Stimulated activated CD4-positive, alpha-beta T cell treated with anti-CD3 and anti-CD28 coated beads, Interleukin-2, amount 100 ng/mL, for 4 hours (primary cell): ENCODE data around the gene HDAC1.
"Not testable (repeated sequence)": the region's sequence is repeated elsewhere in the genome, so short reads cannot be mapped to it uniquely, and the experiment has no call there.

Source experiments
- DNase-seq: peaks from one replicate; pipeline ENCODE4 v3.0.0-alpha.2; 2020; ENCODE audit warnings: low read depth

Gene HDAC1

DNA sequence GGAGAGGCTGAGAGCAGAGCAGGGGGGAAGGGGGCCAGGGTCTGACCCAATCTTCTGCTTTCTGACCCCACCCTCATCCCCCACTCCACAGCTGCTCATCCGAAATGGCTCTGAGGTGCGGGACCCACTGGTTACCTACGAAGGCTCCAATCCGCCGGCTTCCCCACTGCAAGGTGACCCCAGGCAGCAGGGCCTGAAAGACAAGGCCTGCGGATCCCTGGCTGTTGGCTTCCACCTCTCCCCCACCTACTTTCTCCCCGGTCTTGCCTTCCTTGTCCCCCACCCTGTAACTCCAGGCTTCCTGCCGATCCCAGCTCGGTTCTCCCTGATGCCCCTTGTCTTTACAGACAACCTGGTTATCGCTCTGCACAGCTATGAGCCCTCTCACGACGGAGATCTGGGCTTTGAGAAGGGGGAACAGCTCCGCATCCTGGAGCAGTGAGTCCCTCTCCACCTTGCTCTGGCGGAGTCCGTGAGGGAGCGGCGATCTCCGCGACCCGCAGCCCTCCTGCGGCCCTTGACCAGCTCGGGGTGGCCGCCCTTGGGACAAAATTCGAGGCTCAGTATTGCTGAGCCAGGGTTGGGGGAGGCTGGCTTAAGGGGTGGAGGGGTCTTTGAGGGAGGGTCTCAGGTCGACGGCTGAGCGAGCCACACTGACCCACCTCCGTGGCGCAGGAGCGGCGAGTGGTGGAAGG, 17.1 kb upstream of the HDAC1 start:
- DNase-seq: no peak

GRCh38 chr1:32275424-32275823, 16.5 kb upstream of the HDAC1 start:
- no peak for DNase-seq

DNA sequence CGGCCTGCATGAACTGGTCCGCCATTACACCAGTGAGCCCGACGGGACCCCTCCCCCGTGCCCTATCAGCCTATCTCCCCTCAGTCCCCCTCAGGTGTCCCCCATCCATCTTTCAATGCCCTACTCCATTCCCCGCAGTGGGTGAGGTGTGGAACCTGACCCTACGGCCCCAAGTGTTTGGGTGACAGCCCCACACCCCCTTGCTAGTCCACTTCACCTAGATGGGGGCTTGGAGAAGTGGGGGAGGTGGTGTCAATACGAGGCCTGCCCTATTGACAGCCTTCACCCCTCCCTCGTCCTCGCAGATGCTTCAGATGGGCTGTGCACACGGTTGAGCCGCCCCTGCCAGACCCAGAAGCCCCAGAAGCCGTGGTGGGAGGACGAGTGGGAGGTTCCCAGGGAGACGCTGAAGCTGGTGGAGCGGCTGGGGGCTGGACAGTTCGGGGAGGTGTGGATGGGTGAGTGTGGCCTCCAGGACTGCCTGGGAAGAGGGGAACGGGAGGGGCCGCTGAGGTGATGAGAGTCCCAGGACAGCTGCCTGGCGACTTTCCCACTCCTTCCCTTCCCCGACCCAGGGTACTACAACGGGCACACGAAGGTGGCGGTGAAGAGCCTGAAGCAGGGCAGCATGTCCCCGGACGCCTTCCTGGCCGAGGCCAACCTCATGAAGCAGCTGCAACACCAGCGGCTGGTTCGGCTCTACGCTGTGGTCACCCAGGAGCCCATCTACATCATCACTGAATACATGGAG, 15.7 kb upstream of the HDAC1 start:
- DNase-seq: no peak

GRCh38 chr1:32284777-32285176, 7.1 kb upstream of the HDAC1 start:
- not testable (repeated sequence) for DNase-seq

- no peak for DNase-seq
Measured at GRCh38 chr1:32285658-32286057, 6.2 kb upstream of the HDAC1 start.

- no peak for DNase-seq
Measured at GRCh38 chr1:32286763-32287162, 5.1 kb upstream of the HDAC1 start.

DNA sequence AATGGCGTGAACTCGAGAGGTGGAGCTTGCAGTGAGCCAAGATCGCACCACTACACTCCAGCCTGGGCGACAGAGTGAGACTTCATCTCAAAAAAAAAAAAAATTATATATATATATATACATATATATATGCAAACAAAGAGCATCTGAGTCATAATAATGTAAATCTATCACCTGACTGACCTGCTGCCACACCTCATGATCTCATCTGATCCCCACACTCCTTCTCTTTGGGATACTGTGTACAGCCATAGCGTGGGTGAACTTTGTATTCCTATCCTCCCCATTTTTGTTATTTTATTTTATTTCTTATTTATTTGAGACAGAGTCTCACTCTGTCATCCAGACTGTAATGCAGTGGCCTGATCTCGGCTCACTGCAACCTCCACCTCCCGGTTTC, 2.6 kb upstream of the HDAC1 start:
- no peak for DNase-seq

DNA sequence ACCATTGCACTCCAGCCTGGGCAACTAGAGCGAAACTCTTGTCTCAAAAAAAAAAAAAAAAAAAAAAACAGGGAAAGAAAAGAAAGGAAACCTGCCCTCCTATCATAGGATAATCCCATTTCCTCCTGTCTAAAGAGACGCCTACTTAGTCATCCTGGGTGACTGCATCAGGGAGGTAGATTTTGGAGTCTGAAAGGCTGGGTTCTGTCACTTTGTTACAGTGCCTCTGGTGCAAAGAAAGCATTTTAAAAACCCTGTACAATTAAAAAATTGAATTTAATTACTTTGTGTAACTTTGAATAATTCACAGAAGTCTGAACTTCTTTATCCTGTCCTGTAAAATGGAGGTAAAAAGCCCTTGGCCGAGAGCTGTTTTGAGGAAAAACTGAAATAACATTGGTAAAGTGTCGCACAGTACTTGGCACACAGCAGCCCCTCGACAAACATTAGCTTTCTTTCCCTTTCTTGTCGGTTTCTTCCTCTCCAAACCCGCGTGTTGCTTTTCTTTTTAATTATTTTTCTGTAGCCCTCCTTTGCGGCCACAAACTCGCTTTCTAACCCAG, 657 bp upstream of the HDAC1 start:
- DNase-seq: no peak

DNA sequence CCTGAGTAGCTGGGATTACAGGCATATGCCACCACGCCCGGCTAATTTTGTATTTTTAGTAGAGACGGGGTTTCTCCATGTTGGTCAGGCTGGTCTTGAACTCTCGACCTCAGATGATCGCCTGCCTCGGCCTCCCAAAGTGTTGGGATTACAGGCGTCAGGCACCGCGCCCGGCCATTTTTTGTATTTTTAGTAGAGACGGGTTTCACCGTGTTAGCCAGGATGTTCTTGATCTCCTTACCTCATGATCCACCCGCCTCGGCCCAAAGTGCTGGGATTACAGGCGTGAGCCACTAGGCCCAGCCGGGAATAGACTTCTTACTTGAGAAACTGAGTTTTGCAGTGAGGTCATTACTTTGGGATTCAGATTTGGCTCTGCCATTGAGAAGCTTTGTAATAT, 6.3 kb downstream of the HDAC1 start:
- DNase-seq: not testable (repeated sequence)

GRCh38 chr1:32299327-32299726, 7.4 kb downstream of the HDAC1 start:
- DNase-seq: no peak

DNA sequence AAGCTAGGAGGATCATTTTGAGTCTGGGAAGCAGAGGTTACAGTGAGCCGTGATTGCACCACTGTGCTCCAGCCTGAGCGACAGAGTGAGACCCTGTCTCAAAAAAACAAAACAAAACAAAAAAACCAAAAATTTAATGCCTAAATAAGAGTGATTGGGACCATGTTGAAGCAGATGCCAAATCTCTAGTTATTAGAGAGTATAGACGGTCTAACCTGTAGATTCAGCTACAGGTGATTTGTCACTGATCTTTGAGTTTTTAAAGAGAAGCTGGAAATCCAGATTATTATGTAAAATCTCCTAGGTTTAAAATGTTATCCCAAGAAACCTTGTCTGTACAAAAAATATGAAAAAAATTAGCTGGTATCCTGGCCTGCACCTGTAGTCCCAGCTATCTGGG, 11.5 kb downstream of the HDAC1 start:
- DNase-seq: no peak

GRCh38 chr1:32303997-32304622, 12.2 kb downstream of the HDAC1 start:
- DNase-seq: no peak

DNA sequence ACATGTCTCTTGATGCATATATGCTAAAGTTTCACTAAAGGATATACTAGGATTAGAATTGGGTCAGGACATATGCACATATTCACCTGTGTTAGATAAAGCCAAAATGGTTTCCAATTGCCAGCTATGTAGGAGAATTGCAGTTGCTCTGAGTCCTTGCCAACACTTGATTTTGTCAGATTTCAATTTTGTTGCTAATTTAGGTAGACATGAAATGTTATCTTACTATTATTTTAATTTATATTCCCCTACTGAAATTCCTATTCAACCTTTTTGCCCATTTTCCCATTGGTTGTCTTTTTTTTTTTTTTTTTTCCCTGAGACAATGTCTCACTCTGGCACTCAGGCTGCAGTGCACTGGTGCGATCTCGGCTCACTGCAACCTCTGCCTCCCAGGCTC, 13.4 kb downstream of the HDAC1 start:
- DNase-seq: no peak

DNA sequence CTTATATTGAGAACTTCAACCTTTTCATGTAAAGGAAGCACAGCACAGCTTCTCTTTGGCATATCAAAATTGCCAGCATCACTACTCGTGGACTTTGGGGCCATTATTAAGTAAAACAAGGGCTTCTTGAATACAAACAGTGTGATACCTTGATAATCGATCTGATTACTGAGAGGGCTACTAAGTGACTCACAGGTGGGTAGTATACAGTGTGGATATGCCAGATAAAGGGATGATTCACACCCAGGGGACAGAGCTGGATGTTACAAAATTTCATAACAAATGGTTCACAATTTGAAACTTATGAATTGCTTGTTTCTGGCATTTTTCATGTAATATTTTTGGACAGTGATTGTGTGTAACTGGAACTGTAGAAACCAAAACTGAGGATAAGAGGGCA, 15.4 kb downstream of the HDAC1 start:
- no peak for DNase-seq

DNA sequence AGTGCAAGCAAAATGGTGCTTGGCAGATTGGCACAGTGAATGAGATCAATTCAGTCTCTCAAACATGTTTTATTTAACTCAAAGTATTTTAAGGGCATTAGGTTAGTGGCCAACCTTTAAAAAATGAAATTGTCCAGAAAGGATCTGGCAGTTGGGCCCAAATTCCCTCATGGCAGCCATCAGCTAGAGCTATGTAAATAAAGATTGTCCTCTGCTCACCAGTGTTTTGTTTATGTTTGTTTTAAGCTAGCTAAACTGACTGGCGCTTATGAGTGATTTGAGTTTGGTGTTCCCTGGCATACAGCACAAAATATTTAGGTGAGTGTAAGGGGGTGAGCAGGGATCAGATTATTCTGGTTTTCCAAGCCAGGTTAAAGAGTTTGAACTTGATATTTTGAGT, 18.1 kb downstream of the HDAC1 start:
- DNase-seq: no peak

- DNase-seq: no peak
Measured at GRCh38 chr1:32311709-32312393, 20.0 kb downstream of the HDAC1 start.

GRCh38 chr1:32316903-32317277, 25.0 kb downstream of the HDAC1 start:
- DNase-seq: no peak

- no peak for DNase-seq
Measured at GRCh38 chr1:32318127-32318869, 26.4 kb downstream of the HDAC1 start.

GRCh38 chr1:32321712-32322291, 29.9 kb downstream of the HDAC1 start:
- no peak for DNase-seq

DNA sequence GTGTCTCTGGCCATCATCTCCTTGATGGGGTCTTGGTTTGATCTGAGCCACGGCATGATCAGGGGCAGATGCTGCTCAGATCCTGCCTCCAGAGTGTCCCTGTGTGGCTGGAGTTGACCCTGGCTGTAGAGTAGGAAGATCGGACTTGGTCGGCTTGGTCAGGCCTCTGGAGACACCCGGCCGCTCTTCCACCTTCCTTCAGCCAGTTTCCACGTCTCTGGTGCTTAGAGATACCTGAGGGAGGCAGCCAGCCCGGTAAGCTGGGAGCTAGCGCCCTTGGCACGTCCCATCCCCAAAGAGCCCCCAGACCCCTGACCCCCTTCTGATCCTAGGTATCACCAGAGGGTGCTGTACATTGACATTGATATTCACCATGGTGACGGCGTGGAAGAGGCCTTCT, 35.3 kb downstream of the HDAC1 start:
- DNase-seq: no peak

- no peak for DNase-seq
Measured at GRCh38 chr1:32329931-32330466, 38.1 kb downstream of the HDAC1 start.
